Parathyroid adenoma (tissue), 2 donors: ENCODE measurements around the gene RILP.
"Not testable (repeated sequence)": the region's sequence is repeated elsewhere in the genome, so short reads cannot be mapped to it uniquely, and the experiment has no call there.

ENCODE experiments used
- H2AFZ ChIP-seq: fragments of 300-600 bp; sonication (generic); one replicate; pipeline ENCODE4 v1.7.0; 2017; ENCODE audit warnings: antibody characterized with exemption, mild to moderate bottlenecking
- H3K27ac ChIP-seq: fragments of 300-600 bp; sonication (generic); one replicate; pipeline ENCODE4 v1.7.0; 2017
- H3K27me3 ChIP-seq: fragments of 300-600 bp; sonication (generic); one replicate; pipeline ENCODE4 v1.7.0; 2017; ENCODE audit warnings: low read length; ENCODE audit not compliant: control insufficient read depth, insufficient read depth
- H3K36me3 ChIP-seq: fragments of 300-600 bp; sonication (generic); one replicate; pipeline ENCODE4 v1.7.0; 2017; ENCODE audit warnings: low read length; ENCODE audit not compliant: control insufficient read depth, insufficient read depth
- H3K4me1 ChIP-seq: fragments of 300-600 bp; sonication (generic); one replicate; pipeline ENCODE4 v1.7.0; 2017; ENCODE audit warnings: control low read depth
- H3K4me2 ChIP-seq: fragments of 300-600 bp; sonication (generic); one replicate; pipeline ENCODE4 v1.7.0; 2017; ENCODE audit warnings: low read length
- H3K4me3 ChIP-seq: fragments of 300-600 bp; sonication (generic); one replicate; pipeline ENCODE4 v1.7.0; 2017; ENCODE audit warnings: low read depth, low read length
- H3K79me2 ChIP-seq: fragments of 300-600 bp; sonication (generic); one replicate; pipeline ENCODE4 v1.7.0; 2017; ENCODE audit warnings: control low read depth
- H3K9ac ChIP-seq: fragments of 300-600 bp; sonication (generic); one replicate; pipeline ENCODE4 v1.7.0; 2017; ENCODE audit warnings: mild to moderate bottlenecking
- H3K9me3 ChIP-seq: fragments of 300-600 bp; sonication (generic); one replicate; pipeline ENCODE4 v1.7.0; 2017; ENCODE audit warnings: low read length; ENCODE audit not compliant: control insufficient read depth
- CTCF ChIP-seq: fragments of 300-600 bp; sonication (generic); IDR thresholded peaks from one replicate; pipeline ENCODE4 v1.7.0; 2017; ENCODE audit warnings: antibody characterized with exemption, mild to moderate bottlenecking
- donor health status: primary hyperparathyroidism.

RILP gene

DNA sequence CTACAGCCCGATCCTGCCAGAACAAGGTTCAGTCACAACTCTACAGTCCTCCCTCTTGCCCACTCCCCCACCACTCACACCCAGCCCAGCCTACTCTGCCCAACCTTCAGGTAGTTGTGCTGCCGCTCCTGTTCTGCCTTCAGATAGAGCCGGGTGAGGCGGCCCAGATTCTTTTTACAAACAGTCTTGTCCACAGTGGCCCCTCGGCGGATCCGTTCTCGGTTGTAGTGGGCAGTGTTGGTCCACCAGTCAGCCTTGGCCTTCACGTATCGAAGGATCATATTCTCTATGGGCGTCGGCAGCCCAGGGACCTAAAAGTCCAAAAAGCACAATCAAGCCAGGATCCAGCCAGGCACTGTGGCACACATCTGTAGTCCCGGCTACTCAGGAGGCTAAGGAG, 26.7 kb upstream of the RILP start:
- no peak overlapping the region for H2AFZ ChIP-seq
- H3K27ac ChIP-seq = no peak overlapping the region
- H3K4me2 ChIP-seq = no peak overlapping the region
- H3K4me1 ChIP-seq = no peaks in the 10 kb centered on the region
- peaks cover 53% of the 10 kb centered on the region for H3K79me2 ChIP-seq
- no peaks in the 10 kb centered on the region for H3K36me3 ChIP-seq
- no peaks in the 10 kb centered on the region for H3K9me3 ChIP-seq
- no peak for TF ChIP-seq CTCF
- H3K9ac ChIP-seq = no peak overlapping the region
- no peak overlapping the region for H3K4me3 ChIP-seq
- no peaks in the 10 kb centered on the region for H3K27me3 ChIP-seq

DNA sequence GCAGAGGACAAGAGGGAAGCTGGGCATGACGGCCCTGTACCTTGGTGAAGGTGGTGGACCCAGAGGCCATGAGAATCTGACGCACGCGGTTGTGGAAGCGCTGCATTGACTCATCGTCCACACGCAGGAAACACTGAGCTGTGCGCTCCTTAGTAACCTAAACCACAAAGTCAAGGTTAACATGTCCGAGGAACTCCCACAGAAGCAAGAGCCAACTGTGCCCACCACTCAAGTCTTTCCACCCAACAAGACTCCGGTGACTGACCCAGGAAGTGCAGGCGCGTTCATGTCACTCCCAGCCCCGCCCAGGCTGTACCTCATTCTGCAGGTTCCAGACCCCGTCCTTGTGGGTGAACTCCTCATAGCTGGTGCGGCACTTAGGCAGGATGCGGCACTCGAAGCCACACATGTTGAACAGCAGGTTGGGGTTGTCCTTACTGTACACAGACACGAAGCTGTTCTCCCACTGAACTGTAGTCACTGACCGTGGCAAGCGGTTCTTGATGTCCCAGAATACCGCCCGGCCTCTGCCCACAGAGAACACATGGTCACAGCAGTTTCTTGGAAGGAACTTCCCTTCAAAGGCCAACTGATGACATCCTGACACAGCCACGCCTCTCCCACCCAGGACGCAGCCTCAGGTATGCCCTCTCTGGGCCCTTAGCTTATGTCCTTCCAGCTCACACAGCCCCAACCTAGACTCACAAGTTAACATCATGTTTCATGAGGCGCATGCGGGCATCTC, 23.5 kb upstream of the RILP start:
- Histone ChIP-seq H3K27ac (no peak overlapping the region), H3K36me3 (no peaks in the 10 kb centered on the region), H3K4me2 (no peak overlapping the region), H2AFZ (no peak overlapping the region), H3K9me3 (no peaks in the 10 kb centered on the region), H3K9ac (no peak overlapping the region), H3K4me3 (no peak overlapping the region), H3K4me1 (no peaks in the 10 kb centered on the region), H3K27me3 (no peaks in the 10 kb centered on the region), H3K79me2 (peaks cover 48% of the 10 kb centered on the region)
- no peak for TF ChIP-seq CTCF

DNA sequence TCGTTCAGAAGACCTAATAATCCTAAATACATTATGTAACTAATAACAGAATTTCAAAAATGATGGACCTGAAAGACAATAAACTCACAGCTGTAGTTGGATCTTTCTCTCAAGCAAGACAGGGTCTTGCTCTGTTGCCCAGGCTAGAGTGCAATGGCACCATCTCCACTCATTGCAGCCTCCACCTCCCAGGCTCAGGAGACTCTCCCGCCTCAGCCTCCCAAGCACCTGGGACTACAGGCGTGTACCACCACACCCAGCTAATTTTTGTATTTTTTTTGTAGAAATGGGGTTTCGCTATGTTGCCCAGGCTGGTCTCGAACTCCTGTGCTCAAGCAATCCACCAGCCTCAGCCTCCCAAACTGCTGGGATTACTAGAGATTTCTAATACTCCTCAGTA, 14.3 kb upstream of the RILP start:
- H3K27me3 ChIP-seq, H3K27ac ChIP-seq, H3K4me3 ChIP-seq, H3K4me1 ChIP-seq, H3K9me3 ChIP-seq, H2AFZ ChIP-seq, H3K4me2 ChIP-seq, H3K36me3 ChIP-seq, H3K9ac ChIP-seq: not testable (repeated sequence)
- peaks cover 19% of the 10 kb centered on the region for H3K79me2 ChIP-seq

DNA sequence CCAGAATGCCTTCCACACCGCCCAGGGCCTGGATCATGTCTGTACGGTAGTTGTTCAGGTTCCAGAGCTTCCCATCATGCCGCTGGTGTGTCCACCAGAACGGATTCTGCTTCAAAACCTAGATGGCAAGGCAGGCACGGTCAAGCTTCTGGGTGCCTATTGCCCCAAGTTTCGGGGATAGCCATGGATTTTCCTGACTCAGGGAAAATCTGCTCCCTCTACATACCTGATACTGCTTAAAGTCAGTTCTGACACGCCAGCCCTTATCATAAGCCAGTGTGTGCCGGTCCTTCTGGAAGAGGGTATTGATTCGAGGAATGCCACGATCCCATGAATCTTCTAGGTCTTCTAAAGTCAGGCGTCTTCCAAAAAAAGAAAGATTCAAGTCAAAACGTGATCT, 11.4 kb upstream of the RILP start:
- TF ChIP-seq CTCF = no peak
- no peak overlapping the region for H3K9ac ChIP-seq
- no peak overlapping the region for H3K27ac ChIP-seq
- H3K9me3 ChIP-seq = no peaks in the 10 kb centered on the region
- H3K36me3 ChIP-seq = no peaks in the 10 kb centered on the region
- no peaks in the 10 kb centered on the region for H3K4me1 ChIP-seq
- no peak overlapping the region for H3K4me2 ChIP-seq
- H3K27me3 ChIP-seq = no peaks in the 10 kb centered on the region
- H2AFZ ChIP-seq = no peak overlapping the region
- H3K79me2 ChIP-seq = peaks cover 10% of the 10 kb centered on the region
- H3K4me3 ChIP-seq = no peak overlapping the region

DNA sequence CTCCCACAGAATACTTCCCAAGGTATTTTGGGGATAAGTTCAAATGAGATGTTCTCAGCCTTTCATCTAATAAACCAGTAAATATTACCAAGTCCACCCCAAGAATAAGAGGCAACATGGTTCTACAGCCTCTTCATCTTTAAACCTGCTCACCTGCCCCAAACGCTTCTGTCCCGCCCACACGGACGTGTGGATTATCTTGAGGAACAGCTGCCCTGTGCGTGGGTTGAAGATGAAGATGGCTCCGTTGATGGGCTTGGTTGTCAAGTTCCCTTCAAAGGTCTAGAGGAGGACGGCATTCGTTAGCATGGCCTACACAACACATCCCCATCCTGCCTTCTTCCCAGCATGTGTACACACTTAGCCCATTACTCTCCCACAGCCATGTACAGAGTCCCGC, 8.4 kb upstream of the RILP start:
- no peak overlapping the region for H2AFZ ChIP-seq
- no peak for TF ChIP-seq CTCF
- no peak overlapping the region for H3K9ac ChIP-seq
- H3K9me3 ChIP-seq = no peaks in the 10 kb centered on the region
- no peaks in the 10 kb centered on the region for H3K27me3 ChIP-seq
- H3K27ac ChIP-seq = no peak overlapping the region
- H3K36me3 ChIP-seq = no peaks in the 10 kb centered on the region
- no peak overlapping the region for H3K4me2 ChIP-seq
- no peak overlapping the region for H3K4me3 ChIP-seq
- H3K4me1 ChIP-seq = no peaks in the 10 kb centered on the region
- H3K79me2 ChIP-seq = peaks cover 10% of the 10 kb centered on the region
